Measurements from ENCODE around the gene TAF6.
"Not testable (repeated sequence)": the region's sequence is repeated elsewhere in the genome, so short reads cannot be mapped to it uniquely, and the experiment has no call there.

The TAF6 gene

GRCh38 chr7:100152404-100152803 lies 33.2 kb upstream of the TAF6 start:
- H3K9me3 ChIP-seq (ENCODE audit: control insufficient read depth in 1 of 2, low read length in 2 of 2) = no peaks in the 10 kb centered on the region
- H3K27me3 ChIP-seq (ENCODE audit: control insufficient read depth in 1 of 2, insufficient read depth in 2 of 2, low read length in 2 of 2) = no peaks in the 10 kb centered on the region
- H3K9ac ChIP-seq (ENCODE audit: low read depth in 1 of 2, low read length in 2 of 2) = no peak overlapping the region
- peaks cover 46 to 55% of the 10 kb centered on the region in 2 donors for H3K4me1 ChIP-seq (ENCODE audit: control insufficient read depth in 1 of 2, insufficient read depth in 2 of 2, low read length in 2 of 2)
- H3K36me3 ChIP-seq (ENCODE audit: control insufficient read depth in 1 of 2, insufficient read depth in 2 of 2, low read length in 2 of 2) = peaks cover 5 to 22% of the 10 kb centered on the region in 2 donors
- no peak overlapping the region for H3K4me3 ChIP-seq (ENCODE audit: low read depth in 1 of 2, low read length in 2 of 2)
- H3K27ac ChIP-seq (ENCODE audit: low read depth, low read length) = no peak overlapping the region

DNA sequence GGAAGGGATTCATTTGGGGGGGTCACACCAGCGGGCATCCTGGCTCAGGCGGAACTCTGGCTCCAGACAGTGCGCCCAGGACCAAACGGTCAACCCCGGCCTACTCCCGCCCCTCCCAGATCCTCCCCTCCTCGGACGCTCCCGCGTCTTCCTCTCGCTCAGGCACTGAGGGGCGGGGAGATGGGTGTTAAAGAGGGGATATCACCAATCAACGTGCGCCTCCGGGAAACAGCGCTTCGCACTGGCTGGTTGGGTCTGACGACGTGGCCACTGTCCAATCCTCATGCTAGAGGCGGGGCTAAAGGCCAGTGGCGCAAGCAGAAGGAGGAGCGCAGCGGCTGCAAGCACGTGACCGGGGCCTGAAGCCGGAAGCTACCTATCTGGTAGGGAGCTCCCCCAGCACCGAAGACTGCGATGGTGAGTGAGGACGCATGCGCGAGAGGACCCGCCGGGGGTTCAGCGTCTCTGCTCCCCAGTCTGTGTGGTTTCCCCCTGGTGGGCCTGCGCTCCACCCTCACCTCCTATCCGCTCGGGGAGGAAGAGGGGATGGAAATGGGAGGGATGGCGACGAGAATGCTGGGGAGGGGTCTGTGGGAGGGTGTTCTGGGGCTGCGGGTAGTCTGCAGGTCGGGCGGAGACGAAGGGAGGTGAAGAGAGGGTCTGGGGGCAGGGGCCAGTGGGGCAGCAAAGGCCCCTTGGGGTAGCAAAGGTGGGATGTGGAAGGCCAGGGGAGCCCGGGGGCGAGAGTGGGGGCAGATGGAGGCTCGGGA lies 29.6 kb upstream of the TAF6 start, which contains the start of gene LAMTOR4:
LAMTOR4 (plus strand) TSS at position 360 of the 770 bp plus-strand sequence; CDS start at position 415, 55 bp downstream.
- Histone ChIP-seq H3K27me3 (ENCODE audit: control insufficient read depth in 1 of 2, insufficient read depth in 2 of 2, low read length in 2 of 2) (no peaks in the 10 kb centered on the region), H3K9me3 (ENCODE audit: control insufficient read depth in 1 of 2, low read length in 2 of 2) (no peaks in the 10 kb centered on the region), H3K36me3 (ENCODE audit: control insufficient read depth in 1 of 2, insufficient read depth in 2 of 2, low read length in 2 of 2) (no peaks in the 10 kb centered on the region), H3K9ac (ENCODE audit: low read depth in 1 of 2, low read length in 2 of 2) (peak within 1 kb of the TSS; percentile 95 to 96), H3K4me1 (ENCODE audit: control insufficient read depth in 1 of 2, insufficient read depth in 2 of 2, low read length in 2 of 2) (peaks cover 15 to 21% of the 10 kb centered on the region in 2 donors), H3K27ac (ENCODE audit: low read depth, low read length) (peak within 1 kb of the TSS; percentile 75), H3K4me3 (ENCODE audit: low read depth in 1 of 2, low read length in 2 of 2) (peak within 1 kb of the TSS; percentile 92 to 96)

DNA sequence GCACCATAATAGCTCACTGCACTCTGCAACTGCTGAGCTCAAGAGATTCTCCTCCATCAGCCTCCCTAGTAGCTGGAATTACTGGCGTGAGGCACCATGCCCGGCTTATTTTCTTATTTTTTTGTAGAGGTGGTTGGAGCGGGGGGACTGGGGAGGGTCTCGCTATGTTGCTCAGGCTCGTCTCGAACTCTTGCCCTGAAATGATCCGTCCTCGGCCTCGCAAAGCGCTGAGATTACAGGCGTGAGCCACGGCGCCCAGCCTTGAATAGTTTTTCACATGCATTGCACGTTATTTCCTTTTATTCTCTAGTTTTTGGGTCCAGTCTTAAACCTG lies 29.0 kb upstream of the TAF6 start:
- Histone ChIP-seq H3K9me3 (ENCODE audit: control insufficient read depth in 1 of 2, low read length in 2 of 2) (no peaks in the 10 kb centered on the region), H3K9ac (ENCODE audit: low read depth in 1 of 2, low read length in 2 of 2) (peak overlapping the region; percentile 82 to 95), H3K27me3 (ENCODE audit: control insufficient read depth in 1 of 2, insufficient read depth in 2 of 2, low read length in 2 of 2) (no peaks in the 10 kb centered on the region), H3K4me3 (ENCODE audit: low read depth in 1 of 2, low read length in 2 of 2) (peak overlapping the region; percentile 78 to 96), H3K27ac (ENCODE audit: low read depth, low read length) (peak overlapping the region; percentile 55), H3K4me1 (ENCODE audit: control insufficient read depth in 1 of 2, insufficient read depth in 2 of 2, low read length in 2 of 2) (peaks cover 9 to 16% of the 10 kb centered on the region in 2 donors), H3K36me3 (ENCODE audit: control insufficient read depth in 1 of 2, insufficient read depth in 2 of 2, low read length in 2 of 2) (no peaks in the 10 kb centered on the region)

DNA sequence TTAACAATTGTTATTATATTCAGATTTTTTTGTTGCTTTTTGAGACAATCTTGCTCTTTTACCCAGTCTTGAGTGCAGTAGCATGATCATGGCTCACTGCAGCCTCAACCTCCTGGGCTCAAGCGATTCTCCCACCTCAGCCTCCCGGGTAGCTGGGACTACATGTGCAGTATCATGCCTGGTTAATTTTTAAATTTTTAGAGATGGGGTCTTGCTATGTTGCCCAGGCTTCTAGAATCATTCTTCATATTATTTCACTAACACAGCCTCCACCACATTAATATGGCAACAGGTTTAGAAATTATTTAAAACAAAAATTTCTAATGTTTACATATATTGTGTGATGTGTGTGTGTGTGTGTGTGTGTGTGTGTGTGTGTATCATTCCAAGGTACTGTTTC lies 28.1 kb upstream of the TAF6 start:
- H3K4me1 ChIP-seq (ENCODE audit: control insufficient read depth in 1 of 2, insufficient read depth in 2 of 2, low read length in 2 of 2) = peaks cover 7 to 13% of the 10 kb centered on the region in 2 donors
- H3K36me3 ChIP-seq (ENCODE audit: control insufficient read depth in 1 of 2, insufficient read depth in 2 of 2, low read length in 2 of 2) = no peaks in the 10 kb centered on the region
- no peaks in the 10 kb centered on the region for H3K27me3 ChIP-seq (ENCODE audit: control insufficient read depth in 1 of 2, insufficient read depth in 2 of 2, low read length in 2 of 2)
- H3K9me3 ChIP-seq (ENCODE audit: control insufficient read depth in 1 of 2, low read length in 2 of 2) = no peaks in the 10 kb centered on the region
- H3K9ac ChIP-seq (ENCODE audit: low read depth in 1 of 2, low read length in 2 of 2) = no peak overlapping the region
- H3K27ac ChIP-seq (ENCODE audit: low read depth, low read length) = no peak overlapping the region
- no peak overlapping the region for H3K4me3 ChIP-seq (ENCODE audit: low read depth in 1 of 2, low read length in 2 of 2)

- H3K27me3 ChIP-seq (ENCODE audit: control insufficient read depth in 1 of 2, insufficient read depth in 2 of 2, low read length in 2 of 2) = not testable (repeated sequence)
- peaks cover 11 to 19% of the 10 kb centered on the region in 2 donors for H3K4me1 ChIP-seq (ENCODE audit: control insufficient read depth in 1 of 2, insufficient read depth in 2 of 2, low read length in 2 of 2)
These were observed 27.2 kb upstream of the TAF6 start for GRCh38 chr7:100146350-100146749.

GRCh38 chr7:100142461-100142860 lies 23.3 kb upstream of the TAF6 start:
- Histone ChIP-seq H3K4me1 (ENCODE audit: control insufficient read depth in 1 of 2, insufficient read depth in 2 of 2, low read length in 2 of 2) (peaks cover 14 to 16% of the 10 kb centered on the region in 2 donors), H3K9ac (ENCODE audit: low read depth in 1 of 2, low read length in 2 of 2) (no peak overlapping the region), H3K9me3 (ENCODE audit: control insufficient read depth in 1 of 2, low read length in 2 of 2) (no peaks in the 10 kb centered on the region), H3K27ac (ENCODE audit: low read depth, low read length) (no peak overlapping the region), H3K27me3 (ENCODE audit: control insufficient read depth in 1 of 2, insufficient read depth in 2 of 2, low read length in 2 of 2) (no peaks in the 10 kb centered on the region), H3K36me3 (ENCODE audit: control insufficient read depth in 1 of 2, insufficient read depth in 2 of 2, low read length in 2 of 2) (no peaks in the 10 kb centered on the region), H3K4me3 (ENCODE audit: low read depth in 1 of 2, low read length in 2 of 2) (no peak overlapping the region)

More at GRCh38 chr7:100146350-100146749, 27.2 kb upstream of the TAF6 start:
- H3K27ac ChIP-seq (ENCODE audit: low read depth, low read length); H3K9ac ChIP-seq (ENCODE audit: low read depth in 1 of 2, low read length in 2 of 2); H3K4me3 ChIP-seq (ENCODE audit: low read depth in 1 of 2, low read length in 2 of 2); H3K36me3 ChIP-seq (ENCODE audit: control insufficient read depth in 1 of 2, insufficient read depth in 2 of 2, low read length in 2 of 2); H3K9me3 ChIP-seq (ENCODE audit: control insufficient read depth in 1 of 2, low read length in 2 of 2): not testable (repeated sequence)

DNA sequence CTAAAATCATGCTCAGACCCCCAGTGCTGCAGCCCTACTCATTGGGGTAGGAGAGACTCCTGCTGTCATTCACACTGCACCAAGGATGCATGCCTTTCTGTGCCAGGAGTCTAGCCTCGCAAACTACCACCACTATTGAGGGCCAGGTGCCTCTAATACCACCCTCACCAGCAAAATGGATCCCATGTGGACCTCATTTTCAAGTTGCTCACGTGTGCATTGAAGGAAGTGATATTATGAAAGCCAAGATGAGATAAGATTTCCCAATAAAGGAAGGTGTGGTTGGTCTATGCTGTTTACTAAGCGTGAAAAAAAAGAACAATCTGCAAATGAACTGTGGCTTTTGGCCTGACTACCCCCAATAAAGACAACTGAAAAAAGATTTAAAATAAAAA lies 22.4 kb upstream of the TAF6 start:
- Histone ChIP-seq H3K9ac (ENCODE audit: low read depth in 1 of 2, low read length in 2 of 2) (no peak overlapping the region), H3K27ac (ENCODE audit: low read depth, low read length) (peak overlapping the region; percentile 38), H3K27me3 (ENCODE audit: control insufficient read depth in 1 of 2, insufficient read depth in 2 of 2, low read length in 2 of 2) (no peaks in the 10 kb centered on the region), H3K4me1 (ENCODE audit: control insufficient read depth in 1 of 2, insufficient read depth in 2 of 2, low read length in 2 of 2) (peaks cover 14 to 16% of the 10 kb centered on the region in 2 donors), H3K4me3 (ENCODE audit: low read depth in 1 of 2, low read length in 2 of 2) (no peak overlapping the region), H3K9me3 (ENCODE audit: control insufficient read depth in 1 of 2, low read length in 2 of 2) (no peaks in the 10 kb centered on the region), H3K36me3 (ENCODE audit: control insufficient read depth in 1 of 2, insufficient read depth in 2 of 2, low read length in 2 of 2) (no peaks in the 10 kb centered on the region)

DNA sequence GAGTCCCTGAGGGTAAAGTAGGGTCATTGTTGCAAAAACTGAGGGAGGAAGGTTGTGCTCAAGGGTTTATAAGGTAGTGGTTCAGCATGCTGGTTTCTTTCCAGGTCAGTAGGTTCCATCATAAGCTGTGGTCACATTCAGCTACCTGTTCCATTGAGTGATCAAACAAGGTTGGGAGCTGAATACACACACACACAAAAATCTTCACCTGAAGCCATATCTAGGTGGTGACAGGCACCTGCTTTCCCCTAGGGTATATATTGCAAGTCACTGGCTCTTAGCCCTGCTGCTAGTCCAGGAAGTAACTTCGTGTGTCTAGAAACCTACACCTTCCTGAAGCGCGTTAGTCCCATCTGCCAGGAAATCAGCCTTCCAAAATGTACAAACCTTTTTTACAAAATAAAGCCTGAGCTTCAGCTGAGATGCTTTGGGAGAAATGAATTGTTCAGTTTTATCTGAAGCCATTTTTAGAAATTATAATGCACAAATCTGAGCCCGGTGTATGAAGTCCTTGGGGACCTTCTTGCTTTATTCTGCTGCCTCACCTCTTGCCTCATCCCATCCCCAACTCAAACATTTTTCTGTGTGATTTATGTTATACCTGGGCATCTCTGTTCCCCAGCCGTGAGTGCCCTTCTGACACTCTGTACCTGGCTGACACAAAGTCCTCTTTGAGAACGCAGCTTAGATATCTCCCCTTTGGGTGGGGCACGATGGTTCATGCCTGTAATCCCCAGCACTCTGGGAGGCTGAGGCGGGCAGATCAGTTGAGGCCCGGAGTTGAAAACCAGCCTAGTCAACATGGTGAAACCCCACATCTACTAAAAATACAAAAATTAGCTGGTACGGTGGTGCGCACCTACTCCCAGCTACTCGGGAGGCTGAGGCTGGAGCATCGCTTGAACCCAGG lies 18.9 kb upstream of the TAF6 start:
- H3K27me3 ChIP-seq (ENCODE audit: control insufficient read depth in 1 of 2, insufficient read depth in 2 of 2, low read length in 2 of 2) = no peaks in the 10 kb centered on the region
- no peak overlapping the region for H3K4me3 ChIP-seq (ENCODE audit: low read depth in 1 of 2, low read length in 2 of 2)
- no peak overlapping the region for H3K9ac ChIP-seq (ENCODE audit: low read depth in 1 of 2, low read length in 2 of 2)
- peaks cover 14 to 16% of the 10 kb centered on the region in 2 donors for H3K4me1 ChIP-seq (ENCODE audit: control insufficient read depth in 1 of 2, insufficient read depth in 2 of 2, low read length in 2 of 2)
- no peaks in the 10 kb centered on the region for H3K36me3 ChIP-seq (ENCODE audit: control insufficient read depth in 1 of 2, insufficient read depth in 2 of 2, low read length in 2 of 2)
- H3K9me3 ChIP-seq (ENCODE audit: control insufficient read depth in 1 of 2, low read length in 2 of 2) = no peaks in the 10 kb centered on the region
- no peak overlapping the region for H3K27ac ChIP-seq (ENCODE audit: low read depth, low read length)

DNA sequence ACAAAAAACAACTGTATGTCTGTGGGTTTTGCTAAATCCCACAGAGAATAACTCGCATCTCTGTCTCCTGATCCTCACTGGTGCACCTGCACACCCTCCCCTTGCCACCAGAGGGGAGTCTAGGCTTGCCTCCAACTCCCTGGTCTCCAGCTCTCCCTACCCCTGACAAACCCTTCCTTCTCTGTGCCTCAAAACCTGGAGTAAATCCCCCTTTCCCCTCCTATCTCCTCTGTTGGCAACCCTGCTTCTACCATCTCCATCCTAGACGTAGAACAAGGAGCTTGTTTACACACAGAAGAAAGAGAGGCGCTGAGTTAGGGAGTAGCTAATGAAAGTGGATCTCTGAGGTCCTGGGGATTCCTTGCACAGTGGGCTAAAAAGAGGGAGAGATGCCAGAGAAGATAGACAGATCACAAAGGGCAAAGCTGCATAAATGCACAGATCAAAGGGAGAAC lies 13.6 kb upstream of the TAF6 start:
- Histone ChIP-seq H3K27ac (ENCODE audit: low read depth, low read length) (no peak overlapping the region), H3K9ac (ENCODE audit: low read depth in 1 of 2, low read length in 2 of 2) (no peak overlapping the region), H3K4me1 (ENCODE audit: control insufficient read depth in 1 of 2, insufficient read depth in 2 of 2, low read length in 2 of 2) (peaks cover 11 to 30% of the 10 kb centered on the region in 2 donors), H3K4me3 (ENCODE audit: low read depth in 1 of 2, low read length in 2 of 2) (no peak overlapping the region), H3K9me3 (ENCODE audit: control insufficient read depth in 1 of 2, low read length in 2 of 2) (no peaks in the 10 kb centered on the region), H3K36me3 (ENCODE audit: control insufficient read depth in 1 of 2, insufficient read depth in 2 of 2, low read length in 2 of 2) (no peaks in the 10 kb centered on the region), H3K27me3 (ENCODE audit: control insufficient read depth in 1 of 2, insufficient read depth in 2 of 2, low read length in 2 of 2) (no peaks in the 10 kb centered on the region)

DNA sequence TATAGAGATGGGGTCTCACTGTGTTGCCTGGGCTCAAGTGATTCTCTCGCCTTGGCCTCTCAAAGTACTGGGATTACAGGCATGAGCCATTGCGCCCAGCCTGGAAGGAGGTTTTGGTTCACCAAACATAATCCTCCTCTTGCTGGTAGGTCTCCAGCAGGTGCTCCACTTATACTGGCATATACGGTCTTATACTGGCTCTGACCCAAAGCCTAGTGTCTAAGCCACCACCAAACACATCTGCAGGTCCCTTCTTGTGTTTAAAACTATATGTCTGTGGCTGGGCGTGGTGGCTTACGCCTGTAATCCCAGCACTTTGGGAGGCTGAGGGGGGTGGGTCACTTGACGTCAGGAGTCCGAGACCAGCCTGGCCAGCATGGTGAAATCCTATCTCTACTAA lies 13.0 kb upstream of the TAF6 start:
- peak overlapping the region in 1 of 2 donors; percentile 28 for H3K4me3 ChIP-seq (ENCODE audit: low read depth in 1 of 2, low read length in 2 of 2)
- no peaks in the 10 kb centered on the region for H3K36me3 ChIP-seq (ENCODE audit: control insufficient read depth in 1 of 2, insufficient read depth in 2 of 2, low read length in 2 of 2)
- no peak overlapping the region for H3K27ac ChIP-seq (ENCODE audit: low read depth, low read length)
- H3K4me1 ChIP-seq (ENCODE audit: control insufficient read depth in 1 of 2, insufficient read depth in 2 of 2, low read length in 2 of 2) = peaks cover 10 to 30% of the 10 kb centered on the region in 2 donors
- H3K9me3 ChIP-seq (ENCODE audit: control insufficient read depth in 1 of 2, low read length in 2 of 2) = no peaks in the 10 kb centered on the region
- H3K27me3 ChIP-seq (ENCODE audit: control insufficient read depth in 1 of 2, insufficient read depth in 2 of 2, low read length in 2 of 2) = no peaks in the 10 kb centered on the region
- peak overlapping the region in 1 of 2 donors; percentile 38 for H3K9ac ChIP-seq (ENCODE audit: low read depth in 1 of 2, low read length in 2 of 2)

Data from duodenal mucosa (tissue), 2 donors.